ENCODE data around the gene CTNND1. TPM values are rescaled to one million over a fixed set of nuclear protein-coding genes. Genes with fewer than 3 reads are reported as not detected.

The CTNND1 gene
- total and polyA plus RNA-seq, 9 of the 15 experiments (the other 6 are each of a cell fraction or from before 2014, with no cell fraction given), result 11.1 to 74.0 (median 43.3) TPM

GRCh38 chr11:57735619-57736298 lies 25.8 kb upstream of the CTNND1 start (continued):
- peak in 1 of 3 experiments; percentile 68; a peak in 1 of 6 replicates for TF ChIP-seq ZBTB11 (CRISPR knock-in tag; IDR thresholded peaks at IDR 0.05)
- TF ChIP-seq TAF1 (IDR thresholded peaks at IDR 0.05; ENCODE audit: control insufficient read depth, extremely low read depth, insufficient read depth, low read length, severe bottlenecking), result peak; percentile 32
- 0 out of 2 replicates have a peak, but pooled peaks have one; percentile 39 for TF ChIP-seq ELF4 (CRISPR knock-in tag; IDR thresholded peaks at IDR 0.05)
- TF ChIP-seq MYNN (IDR thresholded peaks at IDR 0.05), result no peak
- no peak for TF ChIP-seq MYNN (CRISPR knock-in tag; IDR thresholded peaks at IDR 0.05)
- peak; percentile 79 for TF ChIP-seq SOX6 (IDR thresholded peaks at IDR 0.05)
- peak; percentile 83 for TF ChIP-seq VEZF1 (CRISPR knock-in tag; IDR thresholded peaks at IDR 0.05)
- 0 out of 2 replicates have a peak, but pooled peaks have one; percentile 45 for TF ChIP-seq E2F1 (CRISPR knock-in tag; IDR thresholded peaks at IDR 0.05)
- TF ChIP-seq NRF1 (conservative IDR thresholded peaks at IDR 0.05 in 1 of 2, IDR thresholded peaks at IDR 0.05 in 1 of 2), result peak; percentile 62 to 66
- no peak for TF ChIP-seq CBX1 (IDR thresholded peaks at IDR 0.05; ENCODE audit: low read depth)
- 0 out of 2 replicates have a peak, but pooled peaks have one; percentile 35 for TF ChIP-seq NCOA1 (IDR thresholded peaks at IDR 0.05; ENCODE audit: low read depth)
- TF ChIP-seq POLR2H (tag; IDR thresholded peaks at IDR 0.05; ENCODE audit: low read depth), result 0 out of 2 replicates have a peak, but pooled peaks have one; percentile 28
- no peak for TF ChIP-seq TFAP4 (CRISPR knock-in tag; IDR thresholded peaks at IDR 0.05; ENCODE audit: borderline replicate concordance)
- TF ChIP-seq SMARCA5 (IDR thresholded peaks at IDR 0.05), result no peak
- 0 out of 2 replicates have a peak, but pooled peaks have one; percentile 37 for TF ChIP-seq GATA2 (CRISPR knock-in tag; IDR thresholded peaks at IDR 0.05)
- TF ChIP-seq MTA3 (IDR thresholded peaks at IDR 0.05; ENCODE audit: borderline replicate concordance), result peak; percentile 52
- TF ChIP-seq GATAD2B (IDR thresholded peaks at IDR 0.05; ENCODE audit: borderline replicate concordance), result no peak
- TF ChIP-seq DPF2 (IDR thresholded peaks at IDR 0.05), result peak; percentile 69
- 0 out of 2 replicates have a peak, but pooled peaks have one; percentile 21 for TF ChIP-seq BACH1 (tag; IDR thresholded peaks at IDR 0.05)
- 0 out of 4 replicates have a peak, but pooled peaks have one; percentile 20 to 31 for TF ChIP-seq TEAD1 (CRISPR knock-in tag; IDR thresholded peaks at IDR 0.05)
- peak; percentile 50; the same call in 1 of the 2 replicates for TF ChIP-seq EP400 (IDR thresholded peaks at IDR 0.05)

Data from K562 (cell line).